ENCODE measurements around the gene TDRD15. TPM values are rescaled to one million over a fixed set of nuclear protein-coding genes. Genes with fewer than 3 reads are reported as not detected.

Gene TDRD15
- total and polyA plus RNA-seq, 3 donors from 2014 or later, result 4.1 to 11.3 (median 8.4) TPM

DNA sequence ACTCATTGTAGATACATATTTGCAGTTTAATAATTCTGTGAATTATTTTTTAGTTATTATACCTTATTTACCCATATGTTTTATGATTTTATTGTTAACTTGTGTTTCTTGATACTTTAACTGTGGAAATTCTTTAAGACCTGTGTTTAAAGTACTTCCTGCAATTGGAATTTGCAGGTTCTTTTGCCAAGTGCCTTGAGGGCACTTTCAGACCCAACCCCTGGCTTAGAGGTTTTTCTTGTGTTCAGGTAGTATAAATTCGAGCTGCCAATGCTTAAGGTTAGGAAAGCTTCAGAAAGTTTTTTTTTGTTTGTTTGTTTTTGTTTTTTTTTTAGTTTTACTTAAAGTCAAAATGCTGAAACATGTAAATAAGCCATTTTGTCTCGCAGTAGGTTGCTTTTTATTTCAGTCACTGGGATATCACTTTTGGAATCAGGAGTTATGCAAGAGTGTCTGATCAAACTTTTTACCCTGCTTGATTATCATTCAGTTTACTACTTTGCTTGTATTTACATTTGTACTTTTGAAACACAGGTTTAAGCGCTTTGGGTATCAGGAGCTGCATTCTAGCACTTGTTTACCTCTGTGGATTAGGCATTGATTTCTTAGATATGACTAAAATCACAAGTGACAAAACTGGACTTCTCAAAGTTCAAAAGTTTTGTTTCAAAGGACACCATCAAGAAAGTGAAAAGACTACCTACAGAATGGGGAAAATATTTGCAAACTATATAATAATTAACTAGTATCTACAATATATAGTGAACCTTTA is 31.8 kb downstream of the TDRD15 start:
- no peaks in the 10 kb centered on the region for H3K36me3 ChIP-seq (ENCODE audit: low read depth, missing control alignments)
- no peak for DNase-seq
- TF ChIP-seq, protein P1, sequence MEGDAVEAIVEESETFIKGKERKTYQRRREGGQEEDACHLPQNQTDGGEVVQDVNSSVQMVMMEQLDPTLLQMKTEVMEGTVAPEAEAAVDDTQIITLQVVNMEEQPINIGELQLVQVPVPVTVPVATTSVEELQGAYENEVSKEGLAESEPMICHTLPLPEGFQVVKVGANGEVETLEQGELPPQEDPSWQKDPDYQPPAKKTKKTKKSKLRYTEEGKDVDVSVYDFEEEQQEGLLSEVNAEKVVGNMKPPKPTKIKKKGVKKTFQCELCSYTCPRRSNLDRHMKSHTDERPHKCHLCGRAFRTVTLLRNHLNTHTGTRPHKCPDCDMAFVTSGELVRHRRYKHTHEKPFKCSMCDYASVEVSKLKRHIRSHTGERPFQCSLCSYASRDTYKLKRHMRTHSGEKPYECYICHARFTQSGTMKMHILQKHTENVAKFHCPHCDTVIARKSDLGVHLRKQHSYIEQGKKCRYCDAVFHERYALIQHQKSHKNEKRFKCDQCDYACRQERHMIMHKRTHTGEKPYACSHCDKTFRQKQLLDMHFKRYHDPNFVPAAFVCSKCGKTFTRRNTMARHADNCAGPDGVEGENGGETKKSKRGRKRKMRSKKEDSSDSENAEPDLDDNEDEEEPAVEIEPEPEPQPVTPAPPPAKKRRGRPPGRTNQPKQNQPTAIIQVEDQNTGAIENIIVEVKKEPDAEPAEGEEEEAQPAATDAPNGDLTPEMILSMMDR (IDR thresholded peaks at IDR 0.05), result no peak
- TF ChIP-seq POLR2A (IDR thresholded peaks at IDR 0.05), result no peak
- H3K27ac ChIP-seq, result no peak overlapping the region
- no peaks in the 10 kb centered on the region for H3K27me3 ChIP-seq
- WGBS, 2 donors, result 55 to 72% methylated on average over 3 of the region's 3 CpGs
- no peaks in the 10 kb centered on the region for H3K9me3 ChIP-seq
- intact Hi-C loops (cut with DNase I; ENCODE audit: low total_unique reads), result no loop called here
- H3K4me3 ChIP-seq, result no peak overlapping the region
- no peaks in the 10 kb centered on the region for H3K4me1 ChIP-seq

DNA sequence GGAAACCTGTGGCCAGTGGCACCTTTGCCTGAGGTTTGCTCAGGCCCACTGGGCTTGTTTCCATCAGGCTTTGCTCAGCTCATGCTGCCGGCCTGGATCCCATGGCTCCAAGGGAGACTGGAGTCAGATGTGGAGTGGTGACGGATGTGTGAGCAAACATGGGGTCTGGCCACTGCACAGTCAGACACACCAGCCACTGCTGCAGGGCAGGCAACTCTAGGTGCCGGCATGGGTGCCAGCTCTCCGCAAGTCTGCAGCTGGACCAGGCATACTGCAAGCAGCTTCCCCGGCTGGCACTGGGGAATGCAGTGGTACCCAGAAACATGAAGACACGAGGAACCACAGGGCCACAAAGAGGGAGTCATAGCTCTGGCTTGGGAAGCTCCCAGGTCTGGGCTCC is 37.4 kb downstream of the TDRD15 start:
- no peak overlapping the region for H3K4me3 ChIP-seq
- WGBS, 2 donors, result 95 to 100% methylated on average over 6 of the region's 6 CpGs
- H3K4me1 ChIP-seq, result no peaks in the 10 kb centered on the region
- TF ChIP-seq, protein P1 (IDR thresholded peaks at IDR 0.05), result no peak
- TF ChIP-seq POLR2A (IDR thresholded peaks at IDR 0.05), result no peak
- no peaks in the 10 kb centered on the region for H3K9me3 ChIP-seq
- H3K27ac ChIP-seq, result no peak overlapping the region
- intact Hi-C loops (cut with DNase I; ENCODE audit: low total_unique reads), result no loop called here
- no peak for DNase-seq
- no peaks in the 10 kb centered on the region for H3K36me3 ChIP-seq (ENCODE audit: low read depth, missing control alignments)
- no peaks in the 10 kb centered on the region for H3K27me3 ChIP-seq

DNA sequence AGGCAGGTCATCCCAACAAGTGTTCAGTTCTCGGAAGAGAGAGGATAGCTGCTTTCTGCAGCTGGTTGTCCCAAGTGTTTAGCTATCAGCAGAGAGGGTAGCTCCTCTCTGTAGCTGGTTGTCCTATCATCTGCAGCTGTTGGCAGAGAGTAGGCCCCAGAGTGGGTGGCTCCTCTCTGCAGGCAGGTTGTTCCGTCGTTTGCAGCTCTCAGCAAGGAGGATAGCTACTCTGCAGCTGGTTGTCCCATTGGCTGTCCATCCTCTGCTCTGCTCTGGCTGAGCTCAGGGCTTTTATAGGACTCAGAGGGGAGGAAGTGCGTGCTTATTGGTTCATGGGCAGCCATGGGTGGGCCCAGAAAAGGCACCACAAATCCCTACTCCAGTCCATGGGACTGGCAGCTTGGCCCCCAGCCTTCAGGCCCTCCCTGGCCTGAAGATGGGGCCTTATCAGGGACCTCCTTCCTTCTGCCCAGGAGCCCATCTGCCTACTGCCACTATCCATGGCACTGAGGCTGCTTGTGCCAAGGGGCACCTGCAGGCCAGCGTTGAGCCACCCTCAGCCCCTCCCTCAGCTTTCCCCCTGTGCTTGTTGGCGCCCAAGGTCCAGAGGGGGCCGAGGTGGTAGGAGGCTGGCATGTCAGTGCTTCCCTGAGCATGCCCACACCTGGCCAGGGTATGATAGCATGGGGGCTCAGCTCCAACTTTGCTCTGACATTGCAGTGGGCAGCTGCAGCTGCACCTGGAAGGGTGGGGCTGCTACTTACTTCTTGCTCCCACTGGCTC is 38.3 kb downstream of the TDRD15 start:
- no peaks in the 10 kb centered on the region for H3K4me1 ChIP-seq
- DNase-seq, result no peak
- H3K27ac ChIP-seq, result no peak overlapping the region
- TF ChIP-seq, protein P1 (IDR thresholded peaks at IDR 0.05), result no peak
- TF ChIP-seq POLR2A (IDR thresholded peaks at IDR 0.05), result no peak
- H3K4me3 ChIP-seq, result no peak overlapping the region
- 80 to 88% methylated on average over 2 to 7 of the region's 7 CpGs for WGBS, 2 donors
- intact Hi-C loops (cut with DNase I; ENCODE audit: low total_unique reads), result no loop called here
- no peaks in the 10 kb centered on the region for H3K27me3 ChIP-seq
- no peaks in the 10 kb centered on the region for H3K9me3 ChIP-seq
- H3K36me3 ChIP-seq (ENCODE audit: low read depth, missing control alignments), result no peaks in the 10 kb centered on the region

DNA sequence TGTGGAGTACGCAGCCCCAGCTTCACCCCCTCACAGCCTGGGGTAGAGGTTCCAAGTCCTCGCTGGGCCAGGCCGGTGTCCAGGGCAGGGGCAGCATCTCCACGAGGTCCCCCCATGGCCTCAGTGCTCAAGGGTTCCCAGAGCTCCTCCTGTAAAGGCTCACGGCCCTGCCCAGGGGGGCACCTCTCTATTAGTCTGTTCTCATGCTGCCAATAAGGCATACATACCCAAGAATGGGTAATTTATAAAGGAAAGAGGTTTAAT is 38.8 kb downstream of the TDRD15 start:
- Histone ChIP-seq H3K27ac (no peak overlapping the region), H3K27me3 (no peaks in the 10 kb centered on the region), H3K36me3 (ENCODE audit: low read depth, missing control alignments) (no peaks in the 10 kb centered on the region), H3K4me3 (no peak overlapping the region), H3K9me3 (no peaks in the 10 kb centered on the region), H3K4me1 (no peaks in the 10 kb centered on the region)
- intact Hi-C loops (cut with DNase I; ENCODE audit: low total_unique reads), result no loop called here
- whole genome bisulfite sequencing, 2 donors, result 0 to 90% methylated on average over 1 to 5 of the region's 5 CpGs
- DNase-seq, result no peak
- TF ChIP-seq, protein P1 (IDR thresholded peaks at IDR 0.05), result no peak
- TF ChIP-seq POLR2A (IDR thresholded peaks at IDR 0.05), result no peak

Data from testis (tissue), 3 donors.